ENCODE results near the gene ITPR3.

DNA sequence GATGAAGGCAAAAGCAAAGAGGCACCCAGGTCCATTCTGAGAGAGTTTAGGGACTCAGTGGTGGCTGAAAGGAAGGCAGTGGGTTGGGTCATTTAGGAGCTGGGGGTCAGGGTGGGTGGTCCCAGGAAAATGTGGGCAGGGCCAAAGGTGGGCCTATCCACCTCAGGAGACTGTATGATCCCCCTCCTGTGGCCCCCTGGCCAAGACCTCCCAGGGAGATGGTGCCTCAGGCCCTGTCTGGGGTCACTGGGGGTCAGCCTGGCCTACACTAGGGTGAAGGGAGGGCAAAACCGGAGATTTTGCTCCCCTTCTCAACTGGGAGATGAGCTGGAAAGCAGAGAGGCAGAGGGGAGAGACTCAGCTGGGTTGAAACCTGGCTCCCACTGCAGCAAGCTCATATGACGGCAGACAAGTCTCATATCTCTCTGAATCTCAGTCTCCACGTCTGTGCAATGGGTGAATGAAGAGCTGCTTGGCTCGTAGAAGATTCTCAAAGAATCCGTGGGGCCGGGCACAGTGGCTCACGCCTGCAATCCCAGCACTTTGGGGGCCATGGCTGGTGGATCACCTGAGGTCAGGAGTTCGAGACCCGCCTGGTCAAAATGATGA is 29.6 kb upstream of the ITPR3 start:
- TF ChIP-seq CTCF (IDR thresholded peaks at IDR 0.05; ENCODE audit: extremely low read depth in 1 of 2, insufficient read depth in 1 of 2, low read depth in 1 of 2, low read length in 2 of 2) (no peak), JUN (IDR thresholded peaks at IDR 0.05; ENCODE audit: borderline replicate concordance, insufficient read depth, insufficient read length, low read depth) (no peak), MAX (IDR thresholded peaks at IDR 0.05; ENCODE audit: insufficient read depth, insufficient read length) (no peak), POLR2AphosphoS5 (IDR thresholded peaks at IDR 0.05; ENCODE audit: insufficient read depth, low read depth, low read length) (no peak), GATA2 (IDR thresholded peaks at IDR 0.05; ENCODE audit: insufficient read depth, insufficient read length, low read depth, low read length) (no peak), EZH2 (IDR thresholded peaks at IDR 0.05; ENCODE audit: borderline replicate concordance, low read depth, low read length, severe bottlenecking) (no peak), POLR2A (IDR thresholded peaks at IDR 0.05; ENCODE audit: low read depth, low read length) (no peak), FOS (IDR thresholded peaks at IDR 0.05; ENCODE audit: borderline replicate concordance, insufficient read depth, low read length) (no peak)

Data from endothelial cell of umbilical vein (primary cell).